Heart left ventricle (tissue), 16 donors: ENCODE results near the gene SPAG9. TPM values are rescaled to one million over a fixed set of nuclear protein-coding genes. Genes with fewer than 3 reads are reported as not detected.

Experiments used
- ATAC-seq, 4 donors: fragments of 200-7000 bp; cut with Tn5 transposase; one replicate each; pipeline ENCODE4 v1.9.1; 2020 to 2022; ENCODE audit warnings: moderate library complexity in 4 of 4, mild to moderate bottlenecking in 3 of 4, moderate number of reproducible peaks in 1 of 4
- DNase-seq, 5 donors: peaks; one replicate each; pipeline ENCODE4 v3.0.0-alpha.2; 2020
- H3K27ac ChIP-seq, 12 donors: fragments of 200-600 bp; sonication (generic) in 4 of 12; one replicate each; pipeline versions ENCODE4 v1.5.0 to v1.8.0; 2016 to 2022; ENCODE audit warnings: mild to moderate bottlenecking in 2 of 12
- H3K27me3 ChIP-seq, 9 donors: fragments of 200-600 bp; sonication (generic) in 2 of 9; one replicate each; pipeline versions ENCODE4 v1.5.1 to v1.8.0; 2016 to 2022; ENCODE audit warnings: mild to moderate bottlenecking in 3 of 9
- H3K36me3 ChIP-seq, 9 donors: fragments of 200-600 bp; sonication (generic) in 2 of 9; one replicate each; pipeline versions ENCODE4 v1.5.0 to v1.8.0; 2018 to 2022; ENCODE audit warnings: mild to moderate bottlenecking in 2 of 9
- H3K4me1 ChIP-seq, 12 donors: fragments of 200-600 bp; sonication (generic) in 4 of 12; one replicate each; pipeline versions ENCODE4 v1.5.0 to v1.8.0; 2016 to 2022; ENCODE audit warnings: mild to moderate bottlenecking in 3 of 12
- H3K4me3 ChIP-seq, 12 donors: fragments of 200-600 bp; sonication (generic) in 4 of 12; one replicate each; pipeline versions ENCODE4 v1.5.0 to v1.8.0; 2017 to 2022; ENCODE audit warnings: mild to moderate bottlenecking in 9 of 12, moderate library complexity in 4 of 12
- H3K9me3 ChIP-seq, 12 donors: fragments of 200-600 bp; sonication (generic) in 4 of 12; one replicate each; pipeline versions ENCODE4 v1.5.0 to v1.8.0; 2016 to 2022; ENCODE audit warnings: mild to moderate bottlenecking in 1 of 12
- POLR2A ChIP-seq, 2 donors: fragments of 450-650 bp; IDR thresholded peaks; one replicate each; pipeline ENCODE4 v1.6.1; 2017; ENCODE audit warnings: antibody characterized with exemption in 2 of 2, mild to moderate bottlenecking in 2 of 2, moderate library complexity in 2 of 2
- WGBS, 4 donors: extraction: QIAGEN DNeasy Blood & Tissue Kit in 2 of 4; methylation state at CpG; one replicate each; pipeline versions ENCODE4 v1.1.5 to v1.1.7; 2013 to 2018; 5-methylcytosine and 5-hydroxymethylcytosine counted together
- intact Hi-C, 10 donors: fragments of 100-400 bp; cut with DNase I; formaldehyde crosslinking; loops; one replicate each; pipeline versions ENCODE4 v1.11.1 to v1.14.2; 2022
- polyA plus RNA-seq, 2 donors: library from polyadenylated mRNA; stranded (reverse); fragments of 200-250 nt; gene quantifications; one replicate each; pipeline ENCODE4 v1.2.3, GENCODE V29; 2013
- total RNA-seq, 9 donors: library from RNA; depleted of rRNA in 2 of 9; stranded (reverse); fragments of >200 nt in 2 of 9; fragmentation: NEBNext Ultra II Directional in 3 of 9; extraction: Animal tissue kit (Norgen Biotek cat#: 25700) in 3 of 9; gene quantifications; one replicate each; pipeline versions ENCODE4 v1.1.0 to v1.2.4, GENCODE V29; 2016 to 2023
- TF ChIP-seq, protein P1 (sequence below), 12 donors: fragments of 200-600 bp; sonication (generic) in 4 of 12; IDR thresholded peaks; one replicate each; pipeline versions ENCODE4 v1.5.0 to v1.8.0; 2018 to 2022; ENCODE audit warnings: antibody characterized with exemption in 12 of 12, mild to moderate bottlenecking in 5 of 12
- donor health status: ischemic (EF 13 %, LVEDD 7.1; RV severe dilation, severe dysfunction).
- donor health status: healthy with polysubstance abuse.
- donor health status: DM: no; HTN: yes; CAD: no.
- donor health status: DM: no; HTN: no; CAD: no.
- donor health status: ischemic (EF 25% LVEDD 6.9; RV normal size, moderate dysfunction).
- donor health status: ischemic (EF 25% LVEDD 5.7; RV mildly dilated, moderate dysfunction).
- donor health status: healthy.
- donor health status: DM: yes; HTN: yes; CAD: no.
- donor health status: ischemic (EF 35%, LVEDD 5.7; RV mildly dilated, moderate dysfunction).
- donor health status: nonischemic (EF 11% LVEDD 7.7; RV severe dilation, severe dysfunction).
- donor health status: DM: yes; HTN: yes; CAD: no.
- donor health status: PGD.
- donor health status: ischemic (EF 29% LVEDD 5.4; RV normal size, mild dysfunction).
- donor health status: nonischemic (EF 23%, LVEDD 6.1; RV moderate dilation, normal function).

The SPAG9 gene
- total and polyA plus RNA-seq, 11 donors = 15.9 to 65.4 (median 52.9) TPM

DNA sequence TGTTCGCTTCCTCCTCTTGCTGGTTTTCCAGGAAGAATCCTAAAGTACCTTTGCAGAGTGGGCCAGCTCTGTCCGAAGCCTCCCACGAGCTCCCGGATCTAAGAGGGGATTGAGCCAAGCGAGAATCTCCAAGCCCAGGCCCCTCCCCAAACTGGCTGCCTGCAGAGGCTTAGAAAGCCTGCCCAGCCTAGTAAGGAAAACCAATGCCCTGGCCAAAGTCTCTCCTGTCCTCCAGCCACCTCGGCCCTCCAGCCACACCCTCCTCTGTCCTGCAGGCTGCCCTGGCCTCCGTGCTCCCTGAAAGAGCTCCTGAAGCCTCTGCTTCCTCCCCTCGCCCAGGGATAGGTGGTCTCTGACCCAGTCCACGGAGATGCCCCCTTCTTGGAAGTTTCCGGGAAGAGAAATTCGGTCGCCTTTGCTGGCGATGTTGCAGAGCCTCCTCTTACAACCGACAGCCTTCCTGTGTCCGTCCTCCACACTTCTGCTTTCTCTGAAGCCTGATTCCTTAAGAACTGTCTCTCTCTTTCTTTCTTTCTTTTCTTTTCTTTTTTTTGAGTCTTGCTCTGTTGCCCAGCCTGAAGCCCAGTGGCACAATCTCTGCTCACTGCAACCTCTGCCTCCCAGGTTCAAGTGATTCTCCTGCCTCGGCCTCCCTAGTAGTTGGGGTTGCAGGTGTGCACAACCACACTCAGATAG, 199.6 kb downstream of the SPAG9 start:
- Histone ChIP-seq H3K27me3 (no peaks in the 10 kb centered on the region), H3K4me1 (peaks cover 13 to 66% (median 48%) of the 10 kb centered on the region in 12 donors), H3K9me3 (no peaks in the 10 kb centered on the region), H3K4me3 (no peak overlapping the region), H3K36me3 (no peaks in the 10 kb centered on the region), H3K27ac (peak overlapping the region in 7 of 12 donors; percentile 77 to 89 (median 85))
- 76 to 78% (median 77%) methylated on average over 16 of the region's 16 CpGs for WGBS, 4 donors
- intact Hi-C loops = no loop called here
- DNase-seq = no peak
- ATAC-seq = no peak
- TF ChIP-seq, protein P1, sequence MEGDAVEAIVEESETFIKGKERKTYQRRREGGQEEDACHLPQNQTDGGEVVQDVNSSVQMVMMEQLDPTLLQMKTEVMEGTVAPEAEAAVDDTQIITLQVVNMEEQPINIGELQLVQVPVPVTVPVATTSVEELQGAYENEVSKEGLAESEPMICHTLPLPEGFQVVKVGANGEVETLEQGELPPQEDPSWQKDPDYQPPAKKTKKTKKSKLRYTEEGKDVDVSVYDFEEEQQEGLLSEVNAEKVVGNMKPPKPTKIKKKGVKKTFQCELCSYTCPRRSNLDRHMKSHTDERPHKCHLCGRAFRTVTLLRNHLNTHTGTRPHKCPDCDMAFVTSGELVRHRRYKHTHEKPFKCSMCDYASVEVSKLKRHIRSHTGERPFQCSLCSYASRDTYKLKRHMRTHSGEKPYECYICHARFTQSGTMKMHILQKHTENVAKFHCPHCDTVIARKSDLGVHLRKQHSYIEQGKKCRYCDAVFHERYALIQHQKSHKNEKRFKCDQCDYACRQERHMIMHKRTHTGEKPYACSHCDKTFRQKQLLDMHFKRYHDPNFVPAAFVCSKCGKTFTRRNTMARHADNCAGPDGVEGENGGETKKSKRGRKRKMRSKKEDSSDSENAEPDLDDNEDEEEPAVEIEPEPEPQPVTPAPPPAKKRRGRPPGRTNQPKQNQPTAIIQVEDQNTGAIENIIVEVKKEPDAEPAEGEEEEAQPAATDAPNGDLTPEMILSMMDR (IDR thresholded peaks at IDR 0.05) = no peak
- TF ChIP-seq POLR2A (IDR thresholded peaks at IDR 0.05) = no peak

DNA sequence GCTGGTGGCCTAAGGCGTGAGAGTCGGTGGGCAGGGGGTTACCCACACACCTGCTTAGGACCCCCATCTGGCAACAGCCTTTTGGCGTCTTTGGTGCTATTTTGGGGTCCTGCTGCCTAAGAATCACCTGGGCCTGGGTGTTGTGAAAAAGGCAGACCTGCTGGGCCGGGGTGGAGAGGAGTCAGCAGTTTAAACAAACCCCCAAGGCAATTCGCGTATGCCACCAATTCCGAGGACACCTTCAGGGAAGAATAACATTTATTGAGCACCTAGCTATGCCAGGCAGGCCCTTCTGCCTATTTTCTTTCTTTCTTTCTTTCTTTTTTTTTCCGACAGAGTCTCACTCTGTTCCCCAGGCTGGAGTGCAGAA, 200.6 kb downstream of the SPAG9 start:
- Histone ChIP-seq H3K27ac (peak overlapping the region; percentile 60 to 89 (median 80)), H3K9me3 (no peaks in the 10 kb centered on the region), H3K4me1 (peaks cover 13 to 66% (median 49%) of the 10 kb centered on the region in 12 donors), H3K27me3 (no peaks in the 10 kb centered on the region), H3K4me3 (no peak overlapping the region), H3K36me3 (no peaks in the 10 kb centered on the region)
- DNase-seq (no peak), ATAC-seq (peak in 1 of 4 donors; percentile 5)
- 52 to 70% (median 57%) methylated on average over 8 of the region's 8 CpGs for WGBS, 4 donors
- TF ChIP-seq, protein P1 (IDR thresholded peaks at IDR 0.05) = no peak
- TF ChIP-seq POLR2A (IDR thresholded peaks at IDR 0.05) = no peak
- intact Hi-C loops = no loop called here

DNA sequence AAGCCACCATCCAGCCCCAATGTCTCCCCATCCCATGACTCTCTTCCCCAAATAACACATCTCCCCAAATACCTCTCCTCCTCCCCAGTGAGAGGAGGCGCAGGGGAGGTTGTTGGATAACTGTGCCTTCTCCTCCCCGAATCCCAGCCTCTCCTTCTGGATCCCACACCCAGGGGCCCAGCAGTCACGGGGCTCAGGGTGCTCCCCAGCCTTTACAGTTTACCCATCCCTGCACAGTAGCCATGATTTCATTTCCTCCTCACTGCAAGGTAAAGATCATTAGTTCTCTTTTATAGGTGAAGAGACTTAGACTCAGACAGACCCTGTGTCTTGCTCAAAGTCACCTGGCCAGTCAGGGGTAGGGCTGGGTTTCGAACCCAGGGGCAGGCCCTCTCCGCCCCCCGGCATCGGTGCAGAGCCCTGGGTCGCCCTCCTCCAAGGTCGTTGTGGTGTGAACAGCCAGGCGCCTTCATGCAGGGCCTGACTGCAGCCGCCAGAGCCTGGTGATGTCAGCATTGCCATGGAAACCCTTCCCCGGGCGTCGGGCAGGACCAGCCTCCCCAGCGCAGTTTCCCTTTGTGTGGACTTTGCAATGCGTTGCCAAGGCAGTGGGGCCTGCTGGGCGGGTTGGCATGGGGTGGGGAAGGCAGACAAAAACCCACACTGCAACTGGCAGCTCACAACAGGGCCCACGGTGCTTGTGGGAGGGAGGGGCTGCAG, 201.2 kb downstream of the SPAG9 start:
- H3K4me3 ChIP-seq = no peak overlapping the region
- TF ChIP-seq, protein P1 (IDR thresholded peaks at IDR 0.05) = no peak
- TF ChIP-seq POLR2A (IDR thresholded peaks at IDR 0.05) = no peak
- peak; percentile 91 to 96 (median 92) for DNase-seq
- peaks cover 13 to 66% (median 49%) of the 10 kb centered on the region in 12 donors for H3K4me1 ChIP-seq
- peak; percentile 88 to 93 (median 92) for ATAC-seq
- H3K9me3 ChIP-seq = no peaks in the 10 kb centered on the region
- H3K36me3 ChIP-seq = no peaks in the 10 kb centered on the region
- peak overlapping the region; percentile 69 to 89 (median 82) for H3K27ac ChIP-seq
- WGBS, 4 donors = 23 to 37% (median 32%) methylated on average over 16 to 18 of the region's 18 CpGs
- H3K27me3 ChIP-seq = no peaks in the 10 kb centered on the region
- intact Hi-C loops = loop anchor here in 7 of 10 donors (5.0 kb wide), 2 partner anchors 47 to 52 kb away; partner anchors contain the start of gene TOB1 (in 5 of the 7)

DNA sequence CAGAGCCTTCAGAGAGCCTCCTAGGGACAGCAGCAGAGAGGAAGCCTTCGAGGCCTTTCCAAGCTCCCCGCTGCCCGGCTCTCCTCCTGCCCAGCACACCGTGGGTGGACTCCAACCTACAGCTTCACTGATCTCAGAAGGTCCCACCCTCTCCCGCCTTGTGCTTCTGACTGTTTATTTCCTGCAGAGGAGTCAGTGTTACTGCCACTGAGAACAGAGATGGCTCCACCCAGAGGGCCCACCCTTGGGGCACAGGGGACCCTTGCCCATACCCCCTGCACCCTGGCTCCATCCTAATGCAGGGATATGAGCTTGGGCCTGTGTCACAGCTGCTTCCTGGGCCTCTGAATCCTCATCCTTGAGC, 201.8 kb downstream of the SPAG9 start:
- H3K4me1 ChIP-seq = peaks cover 13 to 63% (median 49%) of the 10 kb centered on the region in 12 donors
- 56 to 67% (median 60%) methylated on average over 5 of the region's 5 CpGs; no CpG with 5 or more reads in 1 of the 4 donors for WGBS, 4 donors
- ATAC-seq = peak; percentile 3 to 38 (median 17)

More for the DNA sequence above, 201.8 kb downstream of the SPAG9 start:
- H3K36me3 ChIP-seq = no peaks in the 10 kb centered on the region
- intact Hi-C loops = loop anchor here in 7 of 10 donors (5.0 kb wide), 2 partner anchors 47 to 52 kb away; partner anchors contain the start of gene TOB1 (in 5 of the 7)
- H3K27me3 ChIP-seq = no peaks in the 10 kb centered on the region
- peak overlapping the region; percentile 48 to 89 (median 82) for H3K27ac ChIP-seq
- no peaks in the 10 kb centered on the region for H3K9me3 ChIP-seq
- no peak overlapping the region for H3K4me3 ChIP-seq
- no peak for TF ChIP-seq POLR2A (IDR thresholded peaks at IDR 0.05)
- DNase-seq = peak in 1 of 5 donors; percentile 20
